GM19397 (cell line): ENCODE measurements around the gene DTNBP1.

ENCODE experiments used
- ATAC-seq: cut with Tn5 transposase; IDR thresholded peaks from one replicate; pipeline ENCODE4 v1.9.1; 2021; ENCODE audit warnings: mild to moderate bottlenecking, moderate library complexity; ENCODE audit not compliant: unreplicated experiment

The DTNBP1 gene

GRCh38 chr6:15489261-15489962 is 173.4 kb downstream of the DTNBP1 start:
- no peak for ATAC-seq

- ATAC-seq: no peak
These were observed 175.6 kb downstream of the DTNBP1 start for GRCh38 chr6:15487262-15487661.

GRCh38 chr6:15485936-15486335 is 176.9 kb downstream of the DTNBP1 start:
- no peak for ATAC-seq

- ATAC-seq: no peak
These were observed 178.0 kb downstream of the DTNBP1 start for GRCh38 chr6:15484821-15485220.

GRCh38 chr6:15484140-15484539 is 178.7 kb downstream of the DTNBP1 start:
- no peak for ATAC-seq

- ATAC-seq: no peak
These were observed 179.8 kb downstream of the DTNBP1 start for GRCh38 chr6:15483060-15483459.

- no peak for ATAC-seq
These were observed 181.2 kb downstream of the DTNBP1 start for GRCh38 chr6:15481390-15482291.

GRCh38 chr6:15480525-15480924 is 182.3 kb downstream of the DTNBP1 start:
- no peak for ATAC-seq

GRCh38 chr6:15479761-15480160 is 183.1 kb downstream of the DTNBP1 start:
- no peak for ATAC-seq

- ATAC-seq: no peak
These were observed 185.1 kb downstream of the DTNBP1 start for GRCh38 chr6:15477746-15478145.

- ATAC-seq: no peak
These were observed 186.0 kb downstream of the DTNBP1 start for GRCh38 chr6:15476631-15477380.

GRCh38 chr6:15475872-15476271 is 187.0 kb downstream of the DTNBP1 start:
- no peak for ATAC-seq

GRCh38 chr6:15475261-15475660 is 187.6 kb downstream of the DTNBP1 start:
- ATAC-seq: no peak

- ATAC-seq: no peak
These were observed 188.6 kb downstream of the DTNBP1 start for GRCh38 chr6:15474196-15474595.

- ATAC-seq: no peak
These were observed 189.1 kb downstream of the DTNBP1 start for GRCh38 chr6:15473741-15474161.

GRCh38 chr6:15473174-15473573 is 189.7 kb downstream of the DTNBP1 start:
- ATAC-seq: no peak
